SH-SY5Y (cell line): ENCODE measurements around the gene MACO1.

Experiments
- GATA2 ChIP-seq: IDR thresholded peaks from 2 replicates; pipeline ENCODE4 v1.6.1; 2011; ENCODE audit warnings: mild to moderate bottlenecking, low read depth, low read length
- GATA3 ChIP-seq: IDR thresholded peaks from 2 replicates; pipeline ENCODE4 v1.6.1; 2011; ENCODE audit warnings: low read depth, mild to moderate bottlenecking, low read length, moderate library complexity

- no peak for TF ChIP-seq GATA2
- TF ChIP-seq GATA3: no peak
Measured at GRCh38 chr1:25473653-25474225, 43.0 kb downstream of the MACO1 start.
